PFSK-1 (cell line): ENCODE results near the gene KCNQ4.

Experiments used
- FOXP2 ChIP-seq: optimal IDR thresholded peaks from 2 replicates; pipeline ENCODE3; 2011; ENCODE audit warnings: borderline replicate concordance, control low read depth, inconsistent platforms; ENCODE audit not compliant: insufficient read depth; ENCODE audit errors: extremely low read length, extremely low read depth
- POLR2AphosphoS5 ChIP-seq: IDR thresholded peaks from 2 replicates; pipeline ENCODE4 v1.6.1; 2012; ENCODE audit warnings: low read depth, mild to moderate bottlenecking, control low read depth, low read length, moderate library complexity
- SIN3A ChIP-seq: IDR thresholded peaks from 2 replicates; pipeline ENCODE4 v1.6.1; 2012; ENCODE audit warnings: mild to moderate bottlenecking, low read length, moderate library complexity, borderline replicate concordance; ENCODE audit not compliant: insufficient read depth
- TAF1 ChIP-seq: IDR thresholded peaks from 2 replicates; pipeline ENCODE4 v1.6.1; 2012; ENCODE audit warnings: low read length, control low read depth, borderline replicate concordance; ENCODE audit not compliant: insufficient read depth
- TF ChIP-seq, protein P1 (sequence below), 2 experiments: IDR thresholded peaks; 2 replicates each; pipeline versions ENCODE4 v1.6.1 to v1.8.0; 2011 to 2012; ENCODE audit warnings: low read depth in 2 of 2, low read length in 2 of 2, control low read depth in 1 of 2, inconsistent platforms in 1 of 2, mild to moderate bottlenecking in 1 of 2, moderate library complexity in 1 of 2; ENCODE audit not compliant: insufficient read depth in 1 of 2

GRCh38 chr1:40818264-40818961 lies 34.8 kb downstream of the KCNQ4 start:
- TF ChIP-seq POLR2AphosphoS5 (no peak), TAF1 (no peak), SIN3A (no peak), FOXP2 (no peak)
- TF ChIP-seq, protein P1, sequence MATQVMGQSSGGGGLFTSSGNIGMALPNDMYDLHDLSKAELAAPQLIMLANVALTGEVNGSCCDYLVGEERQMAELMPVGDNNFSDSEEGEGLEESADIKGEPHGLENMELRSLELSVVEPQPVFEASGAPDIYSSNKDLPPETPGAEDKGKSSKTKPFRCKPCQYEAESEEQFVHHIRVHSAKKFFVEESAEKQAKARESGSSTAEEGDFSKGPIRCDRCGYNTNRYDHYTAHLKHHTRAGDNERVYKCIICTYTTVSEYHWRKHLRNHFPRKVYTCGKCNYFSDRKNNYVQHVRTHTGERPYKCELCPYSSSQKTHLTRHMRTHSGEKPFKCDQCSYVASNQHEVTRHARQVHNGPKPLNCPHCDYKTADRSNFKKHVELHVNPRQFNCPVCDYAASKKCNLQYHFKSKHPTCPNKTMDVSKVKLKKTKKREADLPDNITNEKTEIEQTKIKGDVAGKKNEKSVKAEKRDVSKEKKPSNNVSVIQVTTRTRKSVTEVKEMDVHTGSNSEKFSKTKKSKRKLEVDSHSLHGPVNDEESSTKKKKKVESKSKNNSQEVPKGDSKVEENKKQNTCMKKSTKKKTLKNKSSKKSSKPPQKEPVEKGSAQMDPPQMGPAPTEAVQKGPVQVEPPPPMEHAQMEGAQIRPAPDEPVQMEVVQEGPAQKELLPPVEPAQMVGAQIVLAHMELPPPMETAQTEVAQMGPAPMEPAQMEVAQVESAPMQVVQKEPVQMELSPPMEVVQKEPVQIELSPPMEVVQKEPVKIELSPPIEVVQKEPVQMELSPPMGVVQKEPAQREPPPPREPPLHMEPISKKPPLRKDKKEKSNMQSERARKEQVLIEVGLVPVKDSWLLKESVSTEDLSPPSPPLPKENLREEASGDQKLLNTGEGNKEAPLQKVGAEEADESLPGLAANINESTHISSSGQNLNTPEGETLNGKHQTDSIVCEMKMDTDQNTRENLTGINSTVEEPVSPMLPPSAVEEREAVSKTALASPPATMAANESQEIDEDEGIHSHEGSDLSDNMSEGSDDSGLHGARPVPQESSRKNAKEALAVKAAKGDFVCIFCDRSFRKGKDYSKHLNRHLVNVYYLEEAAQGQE (IDR thresholded peaks at IDR 0.05; ENCODE audit: insufficient read depth in 1 of 2, low read depth in 2 of 2, low read length in 2 of 2) = no peak
